Spinal cord (tissue), 10 donors: ENCODE measurements around the gene IRF9. TPM values are rescaled to one million over a fixed set of nuclear protein-coding genes. Genes with fewer than 3 reads are reported as not detected.
A peak's percentile ranks its signal among the peaks of the same experiment; 100 is the strongest.

Experiments used
- DNase-seq, 6 donors: peaks; one replicate each; pipeline versions ENCODE4 v3.0.0 to v3.0.0-alpha.2; 2013 to 2015; ENCODE audit warnings: low spot score in 6 of 6, low read depth in 4 of 6
- H3K27ac ChIP-seq: one replicate; pipeline ENCODE4 v1.5.1; 2013; ENCODE audit warnings: low read depth, low read length, control low read depth
- H3K27me3 ChIP-seq: one replicate; pipeline ENCODE4 v1.6.1; 2013; ENCODE audit warnings: low read length; ENCODE audit not compliant: control insufficient read depth, insufficient read depth
- H3K36me3 ChIP-seq: one replicate; pipeline ENCODE4 v1.6.1; 2013; ENCODE audit warnings: low read length; ENCODE audit not compliant: control insufficient read depth, insufficient read depth
- H3K4me1 ChIP-seq: one replicate; pipeline ENCODE4 v1.6.1; 2013; ENCODE audit warnings: low read length; ENCODE audit not compliant: control insufficient read depth, insufficient read depth
- H3K4me3 ChIP-seq: one replicate; pipeline ENCODE4 v1.5.1; 2013; ENCODE audit warnings: low read depth, low read length, control low read depth
- H3K9me3 ChIP-seq: one replicate; pipeline ENCODE4 v1.6.1; 2013; ENCODE audit warnings: low read length; ENCODE audit not compliant: control insufficient read depth, insufficient read depth
- WGBS: methylation state at CpG from one replicate; pipeline ENCODE4 v1.1.5; 2013; ENCODE audit warnings: missing lambda C conversion rate; ENCODE audit not compliant: insufficient coverage; 5-methylcytosine and 5-hydroxymethylcytosine counted together
- polyA plus RNA-seq, 2 donors: library from polyadenylated mRNA; unstranded; fragments of 120-200 nt; gene quantifications; one replicate each; pipeline ENCODE4 v1.2.1, GENCODE V29; 2013; ENCODE audit not compliant: insufficient read length in 2 of 2
- total RNA-seq, 2 donors: library from RNA; depleted of rRNA in 1 of 2; stranded (reverse); fragments of 120-200 nt in 1 of 2; fragments of >200 nt in 1 of 2; gene quantifications; one replicate each; pipeline versions ENCODE4 v1.2.3 to v1.2.4, GENCODE V29; 2013 to 2014
- donor health status: healthy.

Gene IRF9
- total and polyA plus RNA-seq, 4 donors = 50.0 to 81.4 (median 71.3) TPM

GRCh38 chr14:24137529-24138395, 23.3 kb upstream of the IRF9 start:
- Histone ChIP-seq H3K4me3 (peak overlapping the region; percentile 9), H3K36me3 (peaks cover 27% of the 10 kb centered on the region), H3K4me1 (peaks cover 56% of the 10 kb centered on the region), H3K9me3 (no peaks in the 10 kb centered on the region), H3K27me3 (no peaks in the 10 kb centered on the region), H3K27ac (no peak overlapping the region)
- 92% methylated on average over 6 of the region's 8 CpGs for WGBS
- no peak for DNase-seq

- peaks cover 56% of the 10 kb centered on the region for H3K4me1 ChIP-seq
- H3K27ac ChIP-seq = no peak overlapping the region
- no peaks in the 10 kb centered on the region for H3K9me3 ChIP-seq
- WGBS = 90% methylated on average over 13 of the region's 13 CpGs
- DNase-seq = no peak
- H3K4me3 ChIP-seq = no peak overlapping the region
- H3K36me3 ChIP-seq = peaks cover 27% of the 10 kb centered on the region
- H3K27me3 ChIP-seq = no peaks in the 10 kb centered on the region
Measured at GRCh38 chr14:24138396-24139271, 22.4 kb upstream of the IRF9 start.

DNA sequence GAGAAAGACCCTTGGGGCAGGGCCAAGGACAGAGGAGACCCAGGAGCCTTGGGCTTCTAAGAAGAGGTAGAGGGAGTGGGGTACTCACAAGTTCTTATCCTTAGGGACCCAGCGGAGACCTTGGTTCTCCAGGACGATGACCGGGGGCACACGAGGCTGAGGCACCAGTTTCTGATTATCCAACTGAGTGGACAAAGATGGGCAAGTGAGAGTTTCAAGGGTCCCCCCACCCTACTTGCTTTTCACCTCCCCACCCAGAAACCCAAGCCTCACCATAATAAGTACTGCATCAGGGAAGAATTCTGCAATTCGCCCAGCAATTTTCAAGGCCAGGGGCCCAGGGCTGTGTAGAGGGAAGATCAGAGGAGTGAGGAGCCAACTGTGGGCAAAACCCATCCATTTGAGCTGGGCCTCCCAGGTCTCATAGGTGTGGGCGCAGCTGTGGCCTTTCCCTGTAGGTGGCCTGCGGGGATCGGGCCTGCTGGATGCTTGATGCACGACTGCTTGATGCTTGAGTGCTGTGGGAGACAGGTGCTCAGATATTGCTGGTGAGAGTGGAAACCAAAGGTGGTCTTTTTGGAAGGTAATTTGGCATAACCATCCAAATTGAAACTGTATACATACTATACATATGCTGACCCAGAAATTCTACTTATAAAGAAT, 21.7 kb upstream of the IRF9 start:
- no peak for DNase-seq
- no peaks in the 10 kb centered on the region for H3K9me3 ChIP-seq
- H3K4me3 ChIP-seq = peak overlapping the region; percentile 6
- no peaks in the 10 kb centered on the region for H3K27me3 ChIP-seq
- 85% methylated on average over 7 of the region's 9 CpGs for WGBS
- peaks cover 56% of the 10 kb centered on the region for H3K4me1 ChIP-seq
- H3K27ac ChIP-seq = no peak overlapping the region
- peaks cover 31% of the 10 kb centered on the region for H3K36me3 ChIP-seq

DNA sequence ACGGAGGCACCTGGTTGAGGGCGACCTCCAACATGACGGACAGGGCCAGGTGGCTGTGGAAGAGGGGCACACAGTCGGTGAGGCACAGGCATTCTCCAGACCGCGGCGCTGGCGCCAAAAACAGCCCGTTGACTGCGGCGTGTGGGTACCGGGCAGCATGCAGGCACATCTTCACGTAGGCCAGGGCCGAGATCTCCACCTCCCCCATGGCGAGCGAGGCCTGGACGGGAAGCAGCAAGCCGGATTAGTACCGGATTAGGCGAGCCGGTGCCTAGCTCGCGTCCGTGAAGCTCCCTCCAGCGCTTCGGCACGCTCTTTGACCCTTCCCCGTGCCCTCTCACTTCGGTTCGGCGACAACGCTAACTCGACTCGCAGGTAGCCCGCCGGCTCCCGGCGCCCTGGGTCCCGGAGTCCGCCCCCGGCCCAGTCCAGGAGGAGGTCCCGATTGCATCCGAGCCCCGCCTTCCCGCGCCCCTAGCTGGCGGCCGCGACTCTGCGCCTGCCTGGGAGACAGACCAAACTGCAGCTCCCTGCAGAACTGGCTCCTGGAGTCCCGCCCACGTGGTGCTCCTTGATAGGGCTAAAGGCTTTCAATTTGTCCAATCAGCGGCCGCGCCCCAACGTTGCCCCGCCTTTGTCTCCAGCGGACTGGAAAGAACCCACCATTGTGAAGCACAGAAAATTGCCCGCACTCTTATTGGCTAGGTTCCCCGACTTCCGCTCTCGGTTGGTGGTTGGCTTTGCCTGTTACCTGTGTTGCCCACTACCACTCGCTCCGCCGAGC, 19.8 kb upstream of the IRF9 start, which contains the start of gene EMC9:
Gene EMC9, minus strand, starts transcription at position 495 of the 784 bp plus-strand sequence. Its CDS starts 287 bp downstream, at position 208.
- H3K27me3 ChIP-seq = no peaks in the 10 kb centered on the region
- peaks cover 31% of the 10 kb centered on the region for H3K36me3 ChIP-seq
- 0% methylated on average over 65 of the region's 65 CpGs for WGBS
- peaks cover 56% of the 10 kb centered on the region for H3K4me1 ChIP-seq
- no peaks in the 10 kb centered on the region for H3K9me3 ChIP-seq
- DNase-seq = peak; percentile 98 to 100 (median 100)
- peak within 1 kb of the TSS; percentile 97 for H3K27ac ChIP-seq
- H3K4me3 ChIP-seq = peak within 1 kb of the TSS; percentile 95

GRCh38 chr14:24143511-24143910, 17.6 kb upstream of the IRF9 start:
- Histone ChIP-seq H3K4me1 (peaks cover 47% of the 10 kb centered on the region), H3K9me3 (no peaks in the 10 kb centered on the region), H3K4me3 (no peak overlapping the region), H3K27ac (no peak overlapping the region), H3K27me3 (no peaks in the 10 kb centered on the region), H3K36me3 (peaks cover 16% of the 10 kb centered on the region)
- no CpG with 5 or more reads among the region's 2 CpGs for WGBS
- no peak for DNase-seq

DNA sequence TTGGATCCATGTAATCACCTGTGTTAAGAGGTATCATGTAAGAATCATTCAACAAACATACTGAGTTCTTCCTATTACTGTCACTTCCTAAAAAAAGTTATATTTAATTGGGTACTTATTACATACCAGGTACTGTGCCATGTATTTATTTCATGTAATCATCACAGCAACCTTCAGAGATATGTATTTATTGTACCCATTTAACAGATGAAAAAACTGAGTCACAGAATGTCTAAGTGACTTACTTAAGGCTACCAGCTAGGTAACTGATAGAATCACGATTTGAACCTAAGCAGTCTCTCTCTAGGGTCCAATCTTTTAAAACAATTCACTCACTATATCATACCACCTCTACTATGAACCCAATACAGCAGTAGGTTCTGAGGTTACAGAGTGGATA, 16.6 kb upstream of the IRF9 start:
- WGBS = no CpG with 5 or more reads among the region's 1 CpG

DNA sequence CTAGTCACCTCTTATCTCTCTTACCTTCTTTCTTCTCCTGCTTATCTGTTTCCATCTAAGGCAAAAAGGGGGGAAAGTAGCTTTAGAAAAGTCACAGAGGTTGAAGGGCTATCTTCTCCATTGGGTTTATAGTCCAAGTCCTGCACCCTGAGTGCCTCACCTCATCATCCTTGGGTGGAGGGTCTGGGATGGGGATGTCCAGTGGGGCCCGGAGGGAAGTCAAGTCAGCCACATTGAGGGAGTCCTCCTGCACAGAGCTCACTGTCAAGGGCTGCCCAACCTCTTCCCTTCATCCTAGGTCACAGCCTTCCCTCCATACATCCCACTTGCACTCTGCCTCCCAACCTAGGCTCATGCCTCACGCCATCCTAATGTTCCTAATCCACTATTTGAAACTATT, 15.8 kb upstream of the IRF9 start:
- DNase-seq = no peak
- no CpG with 5 or more reads among the region's 2 CpGs for WGBS
- Histone ChIP-seq H3K27me3 (no peaks in the 10 kb centered on the region), H3K27ac (no peak overlapping the region), H3K36me3 (peaks cover 19% of the 10 kb centered on the region), H3K4me1 (peaks cover 39% of the 10 kb centered on the region), H3K4me3 (no peak overlapping the region), H3K9me3 (no peaks in the 10 kb centered on the region)

More for the DNA sequence above, 16.6 kb upstream of the IRF9 start:
- Histone ChIP-seq H3K27ac (no peak overlapping the region), H3K36me3 (peaks cover 14% of the 10 kb centered on the region), H3K9me3 (no peaks in the 10 kb centered on the region), H3K4me1 (peaks cover 43% of the 10 kb centered on the region), H3K27me3 (no peaks in the 10 kb centered on the region), H3K4me3 (no peak overlapping the region)
- DNase-seq = no peak

DNA sequence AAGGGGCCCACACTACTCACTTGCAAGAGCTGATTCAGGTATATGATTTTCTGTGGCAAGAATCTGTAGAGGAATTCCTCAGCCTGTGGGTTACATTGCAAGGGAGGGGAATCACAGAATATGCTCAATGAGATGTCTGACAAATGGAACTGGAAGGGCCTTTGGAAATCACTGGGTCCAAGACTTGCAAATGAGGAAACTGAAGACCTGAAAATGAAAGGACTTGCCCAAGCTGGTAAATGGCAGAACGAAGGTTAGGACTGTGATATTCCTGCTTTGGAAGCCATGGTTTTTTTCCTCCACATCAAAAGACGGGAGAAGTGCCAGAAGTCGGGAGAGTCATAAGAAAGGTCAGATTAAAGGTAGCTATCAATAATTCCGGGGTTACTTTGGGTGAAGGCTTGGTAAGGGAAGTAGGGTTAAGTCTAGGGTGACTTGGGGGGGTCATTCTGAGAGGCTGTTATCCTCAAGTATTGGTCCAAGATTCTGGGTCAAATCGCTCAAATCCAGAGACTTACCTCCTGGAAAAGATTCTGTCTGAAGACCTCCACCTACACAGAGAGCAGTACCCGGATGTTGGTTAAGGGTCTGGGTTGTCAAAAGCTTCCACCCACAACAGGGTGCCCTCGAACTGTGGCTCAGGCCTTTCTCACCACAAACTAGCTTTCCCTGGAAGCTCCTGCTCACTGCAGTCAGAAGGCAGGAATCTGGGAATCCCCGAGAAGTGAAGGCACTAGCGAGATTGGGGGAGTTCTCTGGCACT, 15.2 kb upstream of the IRF9 start:
- Histone ChIP-seq H3K4me3 (peak overlapping the region; percentile 96), H3K27me3 (no peaks in the 10 kb centered on the region), H3K27ac (peak overlapping the region; percentile 98), H3K36me3 (peaks cover 26% of the 10 kb centered on the region), H3K9me3 (no peaks in the 10 kb centered on the region), H3K4me1 (peaks cover 36% of the 10 kb centered on the region)
- no peak for DNase-seq
- WGBS = 12% methylated on average over 3 of the region's 9 CpGs
